ENCODE measurements around the gene OR51E2. TPM values are rescaled to one million over a fixed set of nuclear protein-coding genes. Genes with fewer than 3 reads are reported as not detected.

Gene OR51E2
- total and polyA plus RNA-seq, 2 of the 8 experiments (the other 6 are each of a cell fraction or from before 2014, with no cell fraction given), result not detected

GRCh38 chr11:4636962-4637661 lies 60.5 kb downstream of the OR51E2 start, which contains the start of gene OR51D1 (continued):
- TF ChIP-seq E2F6 (IDR thresholded peaks at IDR 0.05) (no peak), SP1 (IDR thresholded peaks at IDR 0.05; ENCODE audit: low read depth, low read length) (no peak), ATF3 (IDR thresholded peaks at IDR 0.05; ENCODE audit: insufficient read depth, low read depth, low read length) (no peak), EGR1 (IDR thresholded peaks at IDR 0.05; ENCODE audit: borderline replicate concordance, low read depth, low read length) (no peak), GTF2F1 (IDR thresholded peaks at IDR 0.05; ENCODE audit: borderline replicate concordance, low read depth, low read length) (no peak), TCF12 (IDR thresholded peaks at IDR 0.05; ENCODE audit: low read depth, low read length) (no peak), EP300 (IDR thresholded peaks at IDR 0.05; ENCODE audit: borderline replicate concordance in 1 of 2, low read depth in 2 of 2, low read length in 2 of 2) (no peak), JUND (IDR thresholded peaks at IDR 0.05; ENCODE audit: low read length) (no peak), BCL11A (IDR thresholded peaks at IDR 0.05; ENCODE audit: low read depth in 2 of 2, low read length in 2 of 2) (no peak), CEBPB (IDR thresholded peaks at IDR 0.05; ENCODE audit: low read depth, low read length) (no peak), SRF (IDR thresholded peaks at IDR 0.05; ENCODE audit: low read depth, low read length) (no peak), MAX (IDR thresholded peaks at IDR 0.05) (peak; percentile 91), TBP (IDR thresholded peaks at IDR 0.05; ENCODE audit: low read depth, low read length) (no peak), SP2 (IDR thresholded peaks at IDR 0.05; ENCODE audit: low read length) (no peak), CBX5 (IDR thresholded peaks at IDR 0.05; ENCODE audit: low read depth, low read length) (no peak), RNF2 (IDR thresholded peaks at IDR 0.05; ENCODE audit: borderline replicate concordance, low read depth, low read length, missing control alignments, poor library complexity, severe bottlenecking) (no peak), BRCA1 (IDR thresholded peaks at IDR 0.05; ENCODE audit: low read depth, low read length) (no peak), POU5F1 (IDR thresholded peaks at IDR 0.05; ENCODE audit: low read depth, low read length) (no peak), NRF1 (IDR thresholded peaks at IDR 0.05; ENCODE audit: low read depth, low read length) (no peak), TEAD4 (IDR thresholded peaks at IDR 0.05; ENCODE audit: low read depth, low read length) (peak; percentile 53; the same call in 1 of the 2 replicates), SIRT6 (IDR thresholded peaks at IDR 0.05; ENCODE audit: low read length) (no peak), JUN (IDR thresholded peaks at IDR 0.05; ENCODE audit: low read depth, low read length) (no peak), GABPA (IDR thresholded peaks at IDR 0.05; ENCODE audit: borderline replicate concordance, insufficient read depth, low read length) (0 out of 2 replicates have a peak, but pooled peaks have one; percentile 19), TAF1 (IDR thresholded peaks at IDR 0.05; ENCODE audit: low read depth, low read length) (no peak), TAF7 (optimal IDR thresholded peaks at IDR 0.05; ENCODE audit: borderline replicate concordance, low read depth, low read length) (no peak)
